Measurements from ENCODE around the gene BEAN1.

The BEAN1 gene

GRCh38 chr16:66427036-66427860, at the start of gene BEAN1:
Gene BEAN1, plus strand, starts transcription at chr16:66427295. Its CDS starts 10,382 bp downstream, at chr16:66437677.
- DNase-seq, result peak in 1 of 2 experiments; percentile 11

- no peak for DNase-seq
Measured at GRCh38 chr16:66377324-66377723, 49.8 kb upstream of the BEAN1 start.

GRCh38 chr16:66378741-66379570, 48.1 kb upstream of the BEAN1 start:
- DNase-seq, result no peak

GRCh38 chr16:66379571-66379941, 47.5 kb upstream of the BEAN1 start:
- DNase-seq, result no peak

- no peak for DNase-seq
Measured at GRCh38 chr16:66380421-66380820, 46.7 kb upstream of the BEAN1 start.

GRCh38 chr16:66381585-66382170, 45.4 kb upstream of the BEAN1 start:
- no peak for DNase-seq

- DNase-seq, result peak in 1 of 2 experiments; percentile 7
Measured at GRCh38 chr16:66382171-66382965, 44.7 kb upstream of the BEAN1 start.

- DNase-seq, result no peak
Measured at GRCh38 chr16:66382966-66383299, 44.2 kb upstream of the BEAN1 start.

- DNase-seq, result no peak
Measured at GRCh38 chr16:66383551-66383950, 43.5 kb upstream of the BEAN1 start.

GRCh38 chr16:66385415-66385814, 41.7 kb upstream of the BEAN1 start:
- no peak for DNase-seq

GRCh38 chr16:66386629-66387622, 40.2 kb upstream of the BEAN1 start:
- DNase-seq, result no peak

GRCh38 chr16:66387817-66388332, 39.2 kb upstream of the BEAN1 start:
- no peak for DNase-seq

- no peak for DNase-seq
Measured at GRCh38 chr16:66388350-66389139, 38.5 kb upstream of the BEAN1 start.

- no peak for DNase-seq
Measured at GRCh38 chr16:66389256-66390176, 37.6 kb upstream of the BEAN1 start.

- no peak for DNase-seq
Measured at GRCh38 chr16:66390346-66391108, 36.6 kb upstream of the BEAN1 start.

GRCh38 chr16:66391726-66392670, 35.1 kb upstream of the BEAN1 start:
- no peak for DNase-seq

GRCh38 chr16:66395806-66396555, 31.1 kb upstream of the BEAN1 start:
- DNase-seq, result no peak
